Tibial artery (tissue), 4 donors: ENCODE data around the gene ZC3H15.
A peak's percentile ranks its signal among the peaks of the same experiment; 100 is the strongest.

Experiments
- DNase-seq, 2 donors: peaks; one replicate each; pipeline ENCODE4 v3.0.0-alpha.2; 2019
- H3K27ac ChIP-seq, 2 donors: fragments of 200-600 bp; sonication (generic) in 1 of 2; 1 replicate in 1 of 2; 2 replicates in 1 of 2; pipeline ENCODE4 v1.5.1; 2018 to 2019; ENCODE audit warnings: mild to moderate bottlenecking in 1 of 2
- H3K27me3 ChIP-seq, 2 donors: fragments of 200-600 bp; sonication (generic) in 1 of 2; one replicate each; pipeline versions ENCODE4 v1.5.1 to v1.6.0; 2016 to 2019
- H3K36me3 ChIP-seq, 3 donors: fragments of 200-600 bp; sonication (generic) in 2 of 3; one replicate each; pipeline ENCODE4 v1.5.1; 2016 to 2019; ENCODE audit warnings: mild to moderate bottlenecking in 2 of 3
- H3K4me1 ChIP-seq, 4 donors: fragments of 200-600 bp; sonication (generic) in 2 of 4; 1 replicate in 3 of 4; 2 replicates in 1 of 4; pipeline ENCODE4 v1.5.1; 2016 to 2019
- H3K4me3 ChIP-seq, 2 donors: fragments of 200-600 bp; sonication (generic) in 1 of 2; 1 replicate in 1 of 2; 2 replicates in 1 of 2; pipeline ENCODE4 v1.5.1; 2018 to 2019; ENCODE audit warnings: mild to moderate bottlenecking in 2 of 2
- H3K9me3 ChIP-seq, 3 donors: fragments of 200-600 bp; sonication (generic) in 1 of 3; one replicate each; pipeline ENCODE4 v1.5.1; 2016 to 2019
- CTCF ChIP-seq, 2 experiments: fragments of 200-600 bp in 1 of 2; fragments of 450-650 bp in 1 of 2; IDR thresholded peaks; one replicate each; pipeline ENCODE4 v1.5.1; 2017 to 2019; ENCODE audit warnings: antibody characterized with exemption in 2 of 2, mild to moderate bottlenecking in 1 of 2, moderate library complexity in 1 of 2
- intact Hi-C: fragments of 100-400 bp; cut with DNase I; formaldehyde crosslinking; loops from one replicate; pipeline ENCODE4 v1.15.0; 2023; ENCODE audit warnings: low total_unique reads

ZC3H15 gene

GRCh38 chr2:186497928-186498327 lies 11.9 kb downstream of the ZC3H15 start:
- Histone ChIP-seq H3K27me3 (no peaks in the 10 kb centered on the region), H3K4me3 (no peak overlapping the region), H3K4me1 (peaks cover 0 to 10% (median 3%) of the 10 kb centered on the region in 4 donors), H3K9me3 (no peaks in the 10 kb centered on the region), H3K36me3 (peaks cover 40 to 58% (median 58%) of the 10 kb centered on the region in 3 donors), H3K27ac (no peak overlapping the region)
- no peak for TF ChIP-seq CTCF (IDR thresholded peaks at IDR 0.05)
- intact Hi-C loops, result no loop called here
- DNase-seq, result no peak

DNA sequence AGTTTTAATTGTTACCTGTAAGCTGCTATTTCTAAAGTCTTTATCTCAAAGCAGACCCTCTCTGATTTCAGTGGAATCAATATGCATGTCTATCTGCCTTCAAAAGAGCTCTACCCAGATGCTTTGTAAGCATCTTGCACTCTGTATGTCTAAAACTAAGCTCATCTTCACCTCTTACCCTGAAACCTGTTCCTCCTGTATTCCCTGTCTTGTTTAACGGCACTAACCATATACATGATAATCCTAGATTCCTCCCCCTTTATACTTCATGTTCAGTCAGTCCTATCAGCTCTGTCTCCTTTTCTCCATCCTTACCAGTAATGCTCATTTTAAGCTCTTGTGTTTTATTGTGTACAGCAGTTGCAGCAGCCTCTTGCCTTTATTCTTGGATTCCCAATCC lies 12.8 kb downstream of the ZC3H15 start:
- no peak for TF ChIP-seq CTCF (IDR thresholded peaks at IDR 0.05)
- Histone ChIP-seq H3K9me3 (no peaks in the 10 kb centered on the region), H3K4me3 (no peak overlapping the region), H3K36me3 (peaks cover 40 to 66% (median 62%) of the 10 kb centered on the region in 3 donors), H3K4me1 (peaks cover 0 to 4% (median 0%) of the 10 kb centered on the region in 4 donors), H3K27ac (no peak overlapping the region), H3K27me3 (no peaks in the 10 kb centered on the region)
- intact Hi-C loops, result no loop called here
- DNase-seq, result no peak

- intact Hi-C loops, result loop anchor here (2.0 kb wide), 1 partner anchor 137 kb away; no protein-coding TSS in a partner anchor
- no peak for DNase-seq
- Histone ChIP-seq H3K36me3 (peaks cover 61 to 85% (median 74%) of the 10 kb centered on the region in 3 donors), H3K27ac (no peak overlapping the region), H3K4me1 (peaks cover 0 to 3% (median 0%) of the 10 kb centered on the region in 4 donors), H3K9me3 (no peaks in the 10 kb centered on the region), H3K27me3 (no peaks in the 10 kb centered on the region), H3K4me3 (no peak overlapping the region)
- peak; percentile 63 to 66 for TF ChIP-seq CTCF (IDR thresholded peaks at IDR 0.05)
Measured at GRCh38 chr2:186503827-186504606, 18.0 kb downstream of the ZC3H15 start.

DNA sequence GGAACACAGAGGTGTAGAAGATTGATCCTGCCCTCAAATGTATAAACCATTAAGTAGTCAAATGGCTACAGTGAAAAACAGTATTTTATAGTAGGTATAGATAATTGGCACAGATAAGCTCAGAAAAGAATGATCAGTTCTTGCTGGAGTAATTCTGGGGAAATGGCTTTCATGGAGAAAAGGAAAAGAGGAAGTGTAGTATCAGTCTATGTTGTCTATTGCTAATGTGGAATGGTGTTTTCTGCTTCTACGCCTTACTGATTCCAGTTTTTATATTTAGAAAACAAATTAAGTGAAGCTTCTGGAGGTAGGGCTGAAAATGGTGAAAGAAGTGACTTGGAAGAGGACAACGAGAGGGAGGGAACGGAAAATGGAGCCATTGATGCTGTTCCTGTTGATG lies 22.2 kb downstream of the ZC3H15 start:
- peaks cover 43 to 71% (median 60%) of the 10 kb centered on the region in 3 donors for H3K36me3 ChIP-seq
- no peak for TF ChIP-seq CTCF (IDR thresholded peaks at IDR 0.05)
- no peaks in the 10 kb centered on the region for H3K27me3 ChIP-seq
- no peak for DNase-seq
- H3K9me3 ChIP-seq, result no peaks in the 10 kb centered on the region
- H3K4me3 ChIP-seq, result no peak overlapping the region
- H3K4me1 ChIP-seq, result peaks cover 0 to 3% (median 0%) of the 10 kb centered on the region in 4 donors
- intact Hi-C loops, result no loop called here
- no peak overlapping the region for H3K27ac ChIP-seq

GRCh38 chr2:186515376-186515775 lies 29.3 kb downstream of the ZC3H15 start:
- H3K36me3 ChIP-seq, result peaks cover 0 to 13% (median 12%) of the 10 kb centered on the region in 3 donors
- DNase-seq, result no peak
- H3K4me1 ChIP-seq, result no peaks in the 10 kb centered on the region
- no peak for TF ChIP-seq CTCF (IDR thresholded peaks at IDR 0.05)
- H3K9me3 ChIP-seq, result no peaks in the 10 kb centered on the region
- H3K27ac ChIP-seq, result no peak overlapping the region
- intact Hi-C loops, result no loop called here
- no peaks in the 10 kb centered on the region for H3K27me3 ChIP-seq
- H3K4me3 ChIP-seq, result no peak overlapping the region
